NT2/D1 (cell line): Measurements from ENCODE around the gene ADGRG3.

Experiments
- SUZ12 ChIP-seq: IDR thresholded peaks from 2 replicates; pipeline ENCODE4 v1.6.1; 2011; ENCODE audit not compliant: insufficient read length, insufficient read depth; ENCODE audit errors: extremely low read depth
- YY1 ChIP-seq: IDR thresholded peaks from 2 replicates; pipeline ENCODE4 v1.6.1; 2011; ENCODE audit not compliant: insufficient read length, insufficient read depth
- ZNF274 ChIP-seq: IDR thresholded peaks from 2 replicates; pipeline ENCODE4 v1.6.1; 2011; ENCODE audit warnings: mild to moderate bottlenecking, low read depth, low read length

DNA sequence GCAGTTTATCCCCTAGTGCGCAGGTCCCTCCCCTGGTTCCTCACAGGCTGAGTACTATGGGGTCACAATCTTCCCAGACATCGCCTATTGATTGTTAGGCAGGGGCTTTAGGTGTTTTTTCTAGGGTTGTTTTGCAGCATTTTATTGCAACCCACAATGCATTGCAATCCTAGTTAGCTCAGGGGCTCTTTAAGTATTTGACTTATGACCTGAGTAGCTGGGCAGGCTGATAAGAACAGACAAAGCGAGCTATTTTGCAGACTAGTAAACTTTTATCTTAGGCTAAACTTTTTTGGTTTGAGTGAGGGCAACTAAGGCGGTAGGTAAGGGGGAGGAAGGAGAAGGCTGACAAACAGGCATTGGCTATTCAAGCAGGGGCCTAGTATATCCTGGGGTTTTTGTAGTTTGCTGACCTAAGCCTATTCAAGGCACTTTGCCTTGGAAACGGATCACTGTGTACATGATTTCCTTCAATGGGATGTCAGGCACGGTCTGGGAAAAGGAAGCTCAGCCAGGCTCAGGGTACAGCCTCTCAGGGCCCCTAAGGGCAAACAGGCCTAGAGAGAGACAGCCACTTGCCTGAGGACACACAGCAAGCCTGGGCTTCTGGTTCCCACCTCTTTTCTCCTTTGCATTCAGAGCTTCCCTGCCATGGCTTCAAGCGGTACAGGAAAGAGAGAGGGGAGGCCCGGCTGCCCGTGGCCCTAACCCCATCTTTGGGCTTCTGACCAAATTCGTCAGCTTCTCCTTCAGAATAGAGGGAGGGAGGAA, 32.9 kb downstream of the ADGRG3 start:
- TF ChIP-seq ZNF274, result no peak
- TF ChIP-seq YY1, result no peak
- no peak for TF ChIP-seq SUZ12
